GM12891 (cell line): Measurements from ENCODE around the gene STYXL1.
"Not testable (repeated sequence)": the region's sequence is repeated elsewhere in the genome, so short reads cannot be mapped to it uniquely, and the experiment has no call there.

Experiments
- DNase-seq: peaks from one replicate; pipeline ENCODE4 v3.0.0; 2011; ENCODE audit warnings: low spot score; ENCODE audit not compliant: insufficient read length
- FAIRE-seq: peaks from 2 replicates; lab custom pipeline; 2011; peaks lifted over from hg19 to GRCh38; lab: Jason Lieb, UNC
- PAX5 ChIP-seq: IDR thresholded peaks from 2 replicates; pipeline ENCODE4 v1.6.1; 2011; ENCODE audit warnings: low read length, moderate library complexity, mild to moderate bottlenecking; ENCODE audit not compliant: insufficient read depth, severe bottlenecking
- POLR2A ChIP-seq: IDR thresholded peaks from 2 replicates; pipeline ENCODE4 v1.6.1; 2011; ENCODE audit warnings: low read depth, low read length, control low read depth
- POLR2AphosphoS5 ChIP-seq: IDR thresholded peaks from 2 replicates; pipeline ENCODE4 v1.6.1; 2011; ENCODE audit warnings: low read depth, low read length, control low read depth
- POU2F2 ChIP-seq: IDR thresholded peaks from 2 replicates; pipeline ENCODE4 v1.6.1; 2011; ENCODE audit warnings: low read depth, mild to moderate bottlenecking, control low read depth, low read length, moderate library complexity
- SPI1 ChIP-seq: IDR thresholded peaks from 2 replicates; pipeline ENCODE4 v1.6.1; 2011; ENCODE audit warnings: low read depth, low read length, control low read depth
- TAF1 ChIP-seq: IDR thresholded peaks from 2 replicates; pipeline ENCODE4 v1.6.1; 2011; ENCODE audit warnings: low read depth, low read length, control low read depth

STYXL1 gene

DNA sequence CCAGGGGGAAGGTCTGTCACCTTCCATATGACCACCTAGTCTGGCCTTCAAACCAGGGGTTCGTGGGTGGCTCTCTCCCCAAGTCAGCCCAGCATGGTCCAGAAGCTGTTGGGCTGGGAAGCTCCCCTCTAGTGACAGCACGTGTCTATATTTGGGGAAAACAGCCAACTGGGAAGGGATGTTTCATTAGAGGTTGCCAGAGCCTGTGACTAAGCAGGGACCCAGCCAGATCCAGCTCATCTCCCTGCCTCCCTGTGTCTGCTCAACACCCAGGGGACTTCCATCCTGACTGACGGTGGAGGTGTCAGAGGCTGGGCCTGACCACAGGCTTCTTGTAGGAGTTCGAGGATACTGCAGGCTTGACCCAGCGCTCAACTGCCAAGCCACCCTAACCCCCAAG lies 10.5 kb downstream of the STYXL1 start:
- FAIRE-seq (no peak), DNase-seq (no peak)
- TF ChIP-seq SPI1, result no peak
- no peak for TF ChIP-seq POLR2A
- no peak for TF ChIP-seq POLR2AphosphoS5
- no peak for TF ChIP-seq POU2F2
- TF ChIP-seq PAX5, result no peak
- TF ChIP-seq TAF1, result no peak

DNA sequence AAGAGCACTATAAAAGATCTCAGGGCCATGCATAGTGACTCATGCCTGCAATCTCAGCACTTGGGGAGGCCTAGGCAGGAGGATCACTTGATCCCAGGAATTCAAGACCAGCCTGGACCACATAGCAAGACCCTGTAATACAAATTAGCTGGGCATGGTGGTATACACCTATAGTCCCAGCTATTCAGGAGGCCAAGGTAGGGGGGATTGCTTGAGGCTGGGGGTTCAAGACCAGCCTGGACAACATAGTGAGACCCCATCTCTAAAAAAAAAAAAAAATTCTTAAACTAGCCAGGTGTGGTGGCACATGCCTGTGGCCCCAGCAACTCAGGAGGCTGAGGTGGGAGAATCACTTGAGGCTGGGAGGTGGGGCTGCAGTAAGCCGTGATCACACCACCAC lies 15.8 kb downstream of the STYXL1 start:
- TF ChIP-seq PAX5, result no peak
- TF ChIP-seq POU2F2, result no peak
- no peak for TF ChIP-seq SPI1
- FAIRE-seq (no peak), DNase-seq (no peak)

DNA sequence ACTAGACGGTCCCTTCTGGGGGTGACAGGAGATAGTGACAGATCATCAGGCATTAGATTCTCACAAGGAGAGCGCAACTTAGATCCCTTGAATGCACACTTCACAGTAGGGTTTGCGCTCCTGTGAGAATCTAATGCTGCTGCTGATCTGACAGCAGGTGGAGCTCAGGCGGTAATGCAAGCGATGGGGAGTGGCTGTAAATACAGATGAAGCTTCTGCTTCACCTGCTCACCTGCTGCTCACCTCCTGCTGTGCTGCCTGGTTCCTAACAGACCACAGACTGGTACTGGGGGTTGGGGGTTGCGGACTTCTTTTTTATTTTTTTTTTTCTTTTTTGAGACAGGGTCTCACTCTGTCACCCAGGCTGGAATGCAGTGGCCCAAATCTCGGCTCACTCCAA lies 18.1 kb downstream of the STYXL1 start:
- not testable (repeated sequence) for DNase-seq, FAIRE-seq

DNA sequence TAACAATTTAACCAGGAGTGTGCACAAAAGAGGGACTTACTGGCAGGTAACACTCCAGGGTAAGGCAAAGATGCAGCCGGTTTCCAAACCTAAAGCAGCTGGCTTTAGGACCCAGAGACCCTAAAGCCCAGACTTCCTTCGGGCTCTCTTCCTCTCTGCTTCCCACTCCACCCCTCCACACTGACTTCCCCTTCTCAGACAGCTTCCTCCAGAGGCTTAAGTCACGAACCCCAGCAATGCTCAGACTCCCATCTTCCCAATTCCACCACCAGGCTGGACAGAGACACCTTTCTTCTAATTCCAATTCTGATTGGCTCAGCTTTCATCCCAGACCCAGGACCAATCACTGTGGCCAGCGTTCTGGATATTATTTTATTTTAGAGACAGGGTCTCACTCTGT lies 24.8 kb downstream of the STYXL1 start:
- FAIRE-seq, result no peak
- no peak for DNase-seq

DNA sequence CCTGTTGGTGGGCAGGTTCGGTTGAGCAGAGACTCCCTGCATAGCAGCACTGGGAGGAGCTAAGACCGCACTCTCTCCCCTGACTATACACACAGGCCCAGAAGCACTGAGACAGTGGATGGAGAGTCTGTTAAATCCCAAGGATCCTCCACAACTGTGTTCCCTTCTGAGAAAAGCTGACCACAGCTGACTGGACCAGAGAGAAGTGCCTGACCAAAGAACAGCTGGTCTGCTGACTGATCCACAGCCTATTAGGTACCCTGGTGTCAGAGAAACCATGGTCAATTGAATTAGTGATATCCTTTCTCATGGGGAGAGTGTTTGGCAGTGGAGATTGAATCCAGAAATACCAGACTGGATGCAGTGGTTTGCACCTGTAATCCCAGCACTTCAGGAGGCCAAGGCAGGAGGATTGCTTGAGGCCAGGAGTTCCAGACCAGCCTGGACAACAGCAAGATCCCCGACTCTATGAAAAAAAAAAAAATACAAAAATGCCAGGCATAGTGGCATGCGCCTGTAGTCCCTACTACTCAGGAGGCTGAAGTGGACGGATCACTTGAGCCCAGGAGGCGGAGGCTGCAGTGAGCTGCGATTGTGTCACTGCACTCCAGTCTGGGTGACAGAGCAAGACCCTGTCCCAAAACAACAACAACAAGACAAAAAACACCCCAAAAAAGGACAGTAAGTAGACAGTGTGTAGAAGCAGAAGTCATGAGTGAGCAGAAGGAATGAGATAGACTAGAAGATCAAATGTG lies 25.6 kb downstream of the STYXL1 start:
- FAIRE-seq, result no peak
- TF ChIP-seq PAX5, result no peak
- TF ChIP-seq TAF1, result no peak
- no peak for TF ChIP-seq SPI1
- TF ChIP-seq POU2F2, result no peak
- no peak for TF ChIP-seq POLR2AphosphoS5
- no peak for TF ChIP-seq POLR2A
- no peak for DNase-seq

More for the DNA sequence above, 24.8 kb downstream of the STYXL1 start:
- TF ChIP-seq POLR2AphosphoS5, result no peak
- no peak for TF ChIP-seq PAX5
- TF ChIP-seq POLR2A, result no peak
- no peak for TF ChIP-seq SPI1
- TF ChIP-seq TAF1, result no peak
- no peak for TF ChIP-seq POU2F2

DNA sequence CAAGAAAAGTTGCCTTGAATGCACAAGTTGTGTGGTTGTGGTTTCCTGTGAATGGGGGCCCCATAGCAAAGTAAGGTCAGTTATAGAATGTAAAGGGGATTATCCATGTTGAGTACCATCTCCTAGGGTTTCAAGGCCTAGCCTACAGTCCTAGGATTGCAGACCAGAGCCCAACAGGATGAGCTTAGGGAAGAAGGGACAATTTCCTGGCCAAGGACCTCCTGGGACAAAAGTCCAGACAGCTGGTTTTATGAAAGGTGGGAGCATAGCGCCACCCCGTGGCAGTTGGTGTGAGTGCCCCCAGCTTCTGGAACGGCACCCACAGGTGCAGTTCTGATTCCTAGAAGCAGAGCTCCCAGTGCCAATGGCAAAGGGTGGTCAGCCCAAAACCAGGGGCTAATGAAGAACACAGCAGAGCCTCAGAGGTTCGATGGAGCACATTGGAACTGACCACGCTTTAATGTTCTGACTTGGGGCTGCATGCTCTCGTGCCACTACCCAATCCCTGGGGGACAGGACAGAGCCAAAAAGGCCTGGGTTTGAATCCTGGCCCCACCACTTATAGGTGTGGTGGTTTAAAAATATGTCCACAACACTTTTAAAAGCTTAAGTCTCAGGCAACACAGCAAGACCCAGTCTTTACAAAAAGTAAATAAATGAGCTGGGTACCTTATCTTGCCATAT lies 27.6 kb downstream of the STYXL1 start:
- DNase-seq (peak; percentile 62), FAIRE-seq (peak; percentile 82)

DNA sequence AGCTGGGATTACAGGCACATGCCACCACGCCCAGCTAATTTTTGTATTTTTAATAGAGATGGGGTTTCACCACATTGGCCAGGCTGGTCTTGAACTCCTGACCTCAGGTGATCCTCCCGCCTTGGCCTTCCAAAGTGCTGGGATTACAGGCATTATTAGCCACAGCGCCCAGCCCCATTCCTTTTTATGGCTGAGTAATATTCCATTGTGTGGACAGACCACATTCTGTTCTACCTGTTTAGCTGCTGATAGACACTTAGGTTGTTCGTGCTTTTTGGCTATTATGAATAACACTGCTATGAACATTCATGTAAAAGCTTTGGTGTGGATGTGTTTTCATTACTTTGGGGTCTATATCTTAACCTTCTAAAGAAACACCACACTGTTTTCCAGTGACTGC lies 29.3 kb downstream of the STYXL1 start:
- FAIRE-seq, DNase-seq: not testable (repeated sequence)

More for the DNA sequence above, 27.6 kb downstream of the STYXL1 start:
- TF ChIP-seq POU2F2 (0 out of 2 replicates have a peak, but pooled peaks have one; percentile 15), PAX5 (no peak)

DNA sequence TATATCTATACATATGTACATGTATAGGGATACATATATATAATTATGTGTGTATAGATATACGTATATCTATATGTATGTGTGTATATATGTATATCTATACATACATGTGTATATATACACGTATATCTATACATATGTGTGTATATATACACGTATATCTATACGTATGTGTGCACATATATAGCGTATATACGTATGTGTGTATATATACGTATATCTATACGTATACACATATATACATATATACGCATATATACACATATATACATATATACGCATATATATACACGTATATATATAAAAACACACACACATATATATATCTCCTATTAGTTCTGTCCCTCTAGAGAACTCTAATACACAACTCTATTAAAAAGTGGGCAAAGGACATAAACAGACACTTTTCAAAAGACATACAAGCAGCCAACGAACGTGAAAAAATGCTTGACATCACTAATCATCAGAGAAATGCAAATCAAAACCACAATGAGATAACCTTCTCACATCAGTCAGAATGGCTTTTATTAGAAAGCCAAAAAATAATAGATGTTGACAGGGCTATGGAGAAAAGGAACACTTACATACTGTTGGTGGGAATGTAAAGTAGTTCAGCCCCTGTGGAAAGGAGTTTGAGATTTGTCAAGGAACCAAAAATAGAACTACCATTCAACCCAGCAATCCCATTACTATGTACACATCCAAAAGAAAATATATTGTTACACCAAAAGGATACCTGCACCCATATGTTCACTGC lies 31.4 kb downstream of the STYXL1 start:
- TF ChIP-seq PAX5, result no peak
- no peak for TF ChIP-seq POU2F2
- TF ChIP-seq POLR2AphosphoS5, result no peak
- TF ChIP-seq TAF1, result no peak
- no peak for TF ChIP-seq SPI1
- TF ChIP-seq POLR2A, result no peak
- DNase-seq, result no peak
- FAIRE-seq, result no peak

DNA sequence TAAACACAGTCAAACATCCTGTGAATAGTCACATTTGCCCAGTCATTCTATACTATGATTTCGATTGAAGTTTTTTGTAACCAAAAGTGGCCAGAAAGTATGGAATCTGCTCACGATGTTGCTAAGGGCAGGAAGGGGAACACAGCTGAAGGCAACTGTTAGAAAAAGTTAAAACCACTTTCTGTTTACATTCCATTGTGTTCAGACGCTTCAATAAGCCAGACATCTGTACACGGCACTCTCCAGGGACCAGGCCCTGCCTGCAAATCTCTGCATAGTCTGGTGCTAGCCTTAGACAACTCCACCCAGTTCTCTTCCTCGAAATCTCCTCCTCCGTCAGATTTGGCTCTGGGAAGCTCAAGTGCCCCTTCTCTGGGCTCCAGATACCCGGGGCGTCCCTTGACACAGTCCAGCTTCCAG lies 36.3 kb downstream of the STYXL1 start:
- no peak for FAIRE-seq
- DNase-seq, result no peak
- TF ChIP-seq POLR2AphosphoS5 (no peak), POU2F2 (no peak), SPI1 (no peak), PAX5 (no peak), TAF1 (no peak), POLR2A (no peak)
